Ramos (cell line): Measurements from ENCODE around the gene PRKAG2.
"Not testable (repeated sequence)": the region's sequence is repeated elsewhere in the genome, so short reads cannot be mapped to it uniquely, and the experiment has no call there.

Source experiments
- in situ Hi-C: fragments of 300-500 bp; cut with MboI; formaldehyde crosslinking; loops from one replicate; pipeline ENCODE4 v1.14.3; 2022; ENCODE audit warnings: low sequenced_read_pairs; ENCODE audit not compliant: unreplicated experiment

PRKAG2 gene

GRCh38 chr7:151524331-151524730 is 352.6 kb downstream of the PRKAG2 start:
- in situ Hi-C loops: loop anchor here (5.0 kb wide), 1 partner anchor 103 kb away; no protein-coding TSS in a partner anchor

DNA sequence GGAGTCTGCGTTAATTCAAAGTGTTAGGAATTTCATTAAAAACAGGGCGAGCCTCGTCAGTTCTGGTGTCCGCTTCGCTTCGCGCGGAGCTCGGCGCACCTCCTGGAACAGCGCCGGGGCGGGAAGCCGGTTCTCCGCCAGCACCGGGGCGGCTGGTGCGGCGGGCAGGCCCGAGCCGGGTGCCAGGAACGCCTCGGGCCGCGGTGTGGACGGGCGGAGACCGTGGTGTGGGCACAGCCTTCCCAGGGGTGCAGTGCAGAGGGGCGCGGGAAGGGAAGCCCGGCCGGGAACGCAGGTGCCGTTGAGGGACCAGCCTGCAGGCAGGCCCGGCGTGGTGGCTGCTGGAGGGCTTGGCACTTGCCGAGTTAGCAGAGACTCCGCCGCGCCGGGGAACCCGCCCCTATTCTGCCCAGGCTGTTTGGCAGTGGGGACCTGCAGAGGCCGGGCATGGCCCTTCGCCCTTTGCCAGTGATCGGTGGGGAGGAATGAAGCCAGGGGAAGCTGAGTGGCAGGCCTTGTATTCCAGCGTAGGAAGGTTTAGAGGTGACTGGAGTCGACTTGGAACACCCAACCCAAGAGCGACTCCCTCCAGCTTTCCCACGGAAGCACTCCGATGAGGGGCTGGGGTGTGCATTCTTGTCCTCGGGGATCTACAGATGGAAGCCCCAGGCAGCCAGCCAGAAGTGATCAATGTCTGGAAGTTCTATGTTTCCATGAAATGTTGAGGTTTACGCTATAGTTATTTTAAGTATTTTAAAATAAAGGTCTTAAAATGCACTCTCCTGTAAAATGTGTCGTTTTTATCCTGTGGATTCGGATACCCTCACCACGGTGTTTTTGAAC is 356.3 kb downstream of the PRKAG2 start:
- in situ Hi-C loops: loop anchor here (5.0 kb wide), 1 partner anchor 107 kb away; no protein-coding TSS in a partner anchor

DNA sequence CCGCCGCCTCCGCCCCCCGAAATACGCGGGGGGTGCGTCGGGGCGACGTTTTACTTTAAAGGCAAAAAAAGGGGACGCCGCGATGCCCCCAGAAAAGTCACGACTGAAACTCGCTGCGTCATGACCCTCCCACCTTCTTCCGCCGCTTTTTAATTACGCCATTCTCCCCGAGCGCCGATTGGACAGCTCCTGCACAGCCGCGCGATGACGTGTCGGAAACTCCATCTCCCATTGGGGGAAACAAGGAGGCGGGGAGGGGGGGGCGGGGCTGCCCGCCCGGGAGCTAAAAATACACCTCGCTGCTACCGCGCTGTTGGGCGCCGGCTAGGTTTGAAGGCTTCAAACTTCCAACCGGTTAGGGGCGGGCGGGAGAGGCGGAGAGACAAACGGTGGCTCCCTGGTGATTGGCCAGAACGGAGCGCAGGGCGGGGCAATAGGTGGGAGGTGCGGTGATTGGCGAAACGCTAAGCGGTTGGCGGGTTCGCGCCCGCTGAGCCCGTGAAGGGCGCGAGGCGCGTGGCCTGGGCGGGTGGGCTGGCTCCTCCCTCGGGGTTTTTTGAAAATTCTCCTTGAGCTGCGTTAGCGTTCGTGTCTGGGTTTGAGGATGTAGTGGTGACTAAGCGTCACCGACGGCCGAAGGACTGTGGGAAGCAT is 357.0 kb downstream of the PRKAG2 start, which contains the start of gene RHEB:
Gene RHEB, minus strand, starts transcription at position 131 of the 654 bp plus-strand sequence. CDS start 384 bp downstream, outside the sequence.
- in situ Hi-C loops: loop anchor here (5.0 kb wide), 1 partner anchor 107 kb away; no protein-coding TSS in a partner anchor

DNA sequence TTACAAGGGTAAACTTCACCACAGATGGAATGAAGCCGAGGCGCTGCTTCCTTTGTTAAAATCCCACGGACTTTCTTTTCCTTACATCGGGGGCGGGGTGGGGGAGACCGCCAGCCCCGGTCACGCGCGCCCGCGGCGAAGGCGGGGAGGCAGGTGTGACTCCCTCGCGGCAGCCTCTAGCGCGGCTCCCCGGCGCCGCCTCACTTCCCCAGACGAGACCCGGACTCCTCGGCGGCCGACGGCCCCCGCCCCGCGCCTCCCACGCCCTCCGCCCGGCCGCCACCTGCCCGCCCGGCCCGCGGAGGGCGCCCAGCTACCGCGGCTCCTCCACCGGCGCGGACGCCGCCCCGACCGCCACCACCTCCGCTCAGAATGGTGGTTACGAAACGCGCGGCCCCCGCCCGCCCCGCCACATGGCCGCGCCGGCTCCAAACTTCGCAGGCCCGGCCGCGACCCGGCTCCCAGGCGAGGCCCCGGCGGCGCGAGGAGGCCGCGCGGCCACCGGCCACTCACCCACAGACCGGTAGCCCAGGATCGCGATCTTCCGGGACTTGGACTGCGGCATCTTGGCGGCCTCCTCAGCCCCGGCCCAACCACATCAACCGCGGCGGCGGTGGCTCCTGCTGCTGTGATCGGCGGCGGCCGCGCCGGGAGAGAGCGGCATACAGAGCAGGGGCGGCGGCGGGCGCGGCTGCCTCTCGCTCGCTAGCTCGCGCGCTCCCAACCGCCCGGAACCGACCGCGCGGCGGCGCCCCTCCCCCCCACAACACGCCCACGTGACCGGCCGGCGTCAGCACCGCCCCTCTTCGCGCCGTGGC is 357.8 kb downstream of the PRKAG2 start:
- in situ Hi-C loops: not testable (repeated sequence)

DNA sequence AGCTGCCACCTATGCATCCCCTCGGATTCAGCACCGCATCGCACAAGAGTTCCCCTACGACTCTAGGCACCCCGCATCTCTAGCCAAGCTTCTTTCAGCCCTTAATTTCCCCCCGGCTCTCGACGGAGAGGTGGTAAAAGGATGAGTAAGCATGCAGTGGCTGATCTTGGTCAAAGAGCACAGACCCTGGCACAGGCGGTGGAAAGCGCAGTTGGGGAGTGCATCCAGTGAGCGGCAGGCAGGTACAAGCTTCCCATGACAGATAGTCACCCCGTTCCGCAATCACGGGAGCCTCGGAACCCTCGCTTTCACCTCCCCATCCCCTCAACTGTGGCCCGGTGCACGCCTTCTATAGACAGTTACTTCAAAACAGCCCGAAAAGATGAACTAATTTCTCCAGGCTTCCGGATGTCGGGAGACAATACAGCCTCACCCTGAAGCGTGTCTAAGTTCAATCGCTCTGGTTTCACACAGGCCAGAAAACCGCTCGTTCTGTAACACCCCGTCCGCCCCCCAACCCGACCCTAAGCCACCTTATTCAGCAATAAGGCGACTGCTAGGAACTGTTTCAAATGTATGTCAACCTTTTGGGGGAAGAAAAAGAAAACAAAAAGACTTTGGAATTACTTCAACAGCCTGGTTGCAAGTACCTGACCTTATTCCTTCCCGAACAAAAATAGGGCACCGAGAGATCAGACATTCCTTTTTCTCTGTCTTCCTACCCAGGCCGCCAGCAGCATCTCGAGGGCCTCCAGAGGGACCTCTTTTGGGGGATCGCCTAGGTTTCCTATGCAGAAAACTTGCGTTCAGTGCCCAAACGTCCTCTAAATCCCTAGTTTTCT is 358.6 kb downstream of the PRKAG2 start:
- in situ Hi-C loops: no loop called here

DNA sequence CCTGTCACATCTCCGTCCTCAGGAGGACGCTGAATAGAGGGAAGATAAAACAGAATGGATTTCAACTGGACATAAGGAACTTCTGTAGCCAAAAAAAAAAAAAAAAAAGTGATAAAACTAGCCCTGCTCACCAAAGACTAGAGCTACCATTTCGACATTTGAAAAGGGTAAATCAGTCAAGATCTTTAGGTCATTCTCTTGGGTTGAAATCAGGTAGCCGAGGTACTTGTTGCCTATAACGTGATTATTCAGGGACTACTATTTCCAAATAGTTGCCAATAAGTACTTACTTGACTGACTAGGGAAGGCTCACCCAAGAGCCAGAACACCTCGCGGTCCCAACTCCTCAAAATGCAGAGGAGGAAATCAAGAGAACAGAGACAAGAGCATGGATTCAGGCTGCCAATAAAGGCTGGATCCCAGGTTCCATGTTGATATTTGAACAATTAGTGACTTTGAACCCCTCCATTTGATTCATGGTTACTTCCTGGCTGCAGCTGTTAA is 359.3 kb downstream of the PRKAG2 start:
- in situ Hi-C loops: no loop called here

DNA sequence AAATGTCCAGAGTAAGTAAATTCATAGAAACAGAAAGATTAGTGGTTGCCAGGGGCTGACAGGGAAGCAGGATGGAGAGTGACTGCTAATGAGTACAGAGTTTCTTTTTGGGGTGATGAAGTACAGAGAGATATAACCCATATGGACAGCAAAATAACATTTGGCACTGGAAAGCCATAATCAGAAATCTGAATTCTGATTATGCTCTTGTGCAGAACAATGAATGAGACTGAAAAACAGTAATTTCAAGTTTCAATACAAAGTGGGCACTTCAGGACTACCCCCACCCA is 361.7 kb downstream of the PRKAG2 start:
- in situ Hi-C loops: no loop called here

DNA sequence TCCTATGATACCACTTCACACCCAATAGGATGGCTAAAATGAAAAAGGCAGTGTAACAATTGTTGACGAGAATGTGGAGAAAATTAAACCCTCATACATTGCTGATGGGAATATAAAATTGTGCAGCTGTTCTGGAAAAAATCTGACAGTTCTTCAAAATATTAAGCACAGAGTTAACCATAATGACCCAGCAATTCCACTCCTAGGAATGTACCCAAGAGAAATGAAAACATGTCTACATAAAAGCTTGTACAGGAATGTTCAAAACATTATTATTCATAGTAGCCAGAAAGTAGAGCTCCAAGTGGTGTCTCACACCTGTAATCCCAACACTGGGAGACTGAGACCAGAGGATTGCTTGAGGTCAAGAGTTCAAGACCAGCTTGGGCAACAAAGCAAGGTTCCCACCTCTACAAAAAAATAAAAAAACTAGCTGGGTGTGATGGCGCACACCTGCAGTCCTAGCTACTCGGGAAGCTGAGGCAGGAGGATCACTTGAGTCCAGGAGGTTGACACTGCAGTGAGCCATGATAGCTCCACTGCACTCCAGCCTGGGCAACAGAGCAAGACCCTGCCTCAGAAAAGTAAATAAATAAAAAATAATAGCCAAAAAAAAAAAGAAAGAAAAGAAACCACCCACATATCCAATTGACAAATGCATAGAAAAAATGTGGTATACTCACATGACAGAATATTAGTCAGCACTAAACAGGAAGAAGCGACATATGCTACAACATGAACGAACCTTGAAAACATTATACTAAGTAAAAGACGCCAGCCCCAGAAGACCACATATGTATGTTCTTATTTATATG is 362.2 kb downstream of the PRKAG2 start:
- in situ Hi-C loops: no loop called here

DNA sequence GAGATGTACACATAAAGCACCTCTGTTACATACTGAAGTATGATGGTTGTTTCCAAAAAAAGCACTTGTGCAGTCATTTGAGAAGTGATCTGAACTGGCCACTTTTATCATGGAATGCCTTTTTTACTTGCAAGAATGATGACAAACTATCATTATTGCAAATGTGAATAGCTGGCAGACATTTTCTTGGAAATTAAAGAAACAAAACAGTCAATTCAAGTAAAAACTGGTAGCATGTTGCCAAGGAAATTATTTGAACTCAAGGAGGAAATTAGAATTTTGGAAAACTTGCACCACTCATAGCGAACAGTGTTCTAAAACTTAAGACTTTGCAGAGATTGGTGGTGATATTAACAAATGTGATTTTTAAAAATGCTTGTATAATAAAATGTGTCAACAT is 363.8 kb downstream of the PRKAG2 start:
- in situ Hi-C loops: no loop called here

DNA sequence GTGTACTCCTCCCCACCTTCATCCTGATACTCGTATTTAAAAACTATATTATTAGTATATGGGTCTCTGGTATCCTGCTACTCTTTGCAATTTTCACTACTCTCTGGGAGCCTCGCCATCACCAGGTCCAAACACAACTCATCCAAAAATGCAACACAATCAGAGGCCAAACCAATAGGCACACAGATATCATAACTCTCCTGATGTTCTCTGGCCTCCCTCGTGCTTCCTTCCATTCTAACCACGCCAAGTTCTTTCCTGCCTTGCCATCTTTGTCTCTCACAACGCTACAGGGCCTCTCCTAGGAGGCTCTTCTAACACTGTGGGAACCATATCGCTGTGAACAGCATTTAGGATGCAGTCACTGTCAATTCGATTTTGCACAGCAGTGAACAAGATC is 364.6 kb downstream of the PRKAG2 start:
- in situ Hi-C loops: no loop called here

- in situ Hi-C loops: no loop called here
Observed at GRCh38 chr7:151511946-151512345, 365.0 kb downstream of the PRKAG2 start.

DNA sequence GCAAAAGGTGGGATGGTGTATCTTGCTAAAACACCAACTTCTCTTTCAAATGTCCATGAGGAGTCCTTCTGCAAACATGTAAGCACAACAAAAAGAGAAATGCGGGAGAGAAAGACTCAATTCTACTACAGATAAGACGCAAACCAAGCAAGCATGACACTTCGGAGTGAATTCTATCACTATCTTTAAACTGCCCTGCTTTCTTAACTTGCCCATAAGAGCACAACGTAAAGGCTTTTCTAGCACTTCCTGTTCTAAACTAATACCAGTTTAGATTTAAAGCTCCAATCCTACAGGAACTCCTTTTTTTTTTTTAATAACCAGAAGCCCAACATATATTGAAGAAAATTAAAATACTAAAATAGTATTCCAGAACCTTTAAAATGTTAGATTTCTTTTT is 365.6 kb downstream of the PRKAG2 start:
- in situ Hi-C loops: no loop called here

DNA sequence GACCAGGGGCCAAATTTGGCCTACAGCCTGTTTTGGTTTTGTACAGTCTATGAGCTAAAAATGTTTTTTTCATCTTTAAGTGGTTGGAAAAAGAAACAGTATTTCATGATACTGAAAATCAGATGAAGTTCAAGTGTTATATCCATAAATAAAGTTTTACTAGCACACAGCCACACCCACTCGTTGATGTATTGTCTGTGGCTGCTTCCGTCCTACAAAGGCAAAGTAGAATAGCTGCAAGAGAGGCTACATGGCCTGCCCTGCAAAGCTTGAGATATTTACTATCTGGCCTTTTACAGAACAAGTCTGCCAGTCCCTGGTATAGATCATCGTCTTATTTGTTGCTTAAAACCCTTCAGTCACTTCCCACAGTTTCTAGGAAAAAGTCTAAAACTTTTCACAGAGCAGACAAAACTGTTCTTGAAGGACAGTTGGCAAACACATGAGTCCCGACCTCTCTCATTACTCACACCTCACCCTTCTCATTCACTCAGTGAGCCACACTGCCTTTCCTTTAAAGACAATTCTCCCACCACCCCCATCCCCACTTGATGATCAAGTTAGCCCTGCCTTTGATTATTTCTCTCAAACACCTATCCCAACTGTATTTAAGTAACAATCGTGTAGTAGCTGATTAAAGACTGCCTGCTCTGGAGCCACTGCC is 367.1 kb downstream of the PRKAG2 start:
- in situ Hi-C loops: no loop called here

GRCh38 chr7:151508991-151509390 is 367.9 kb downstream of the PRKAG2 start:
- in situ Hi-C loops: no loop called here

- in situ Hi-C loops: no loop called here
Observed at GRCh38 chr7:151507806-151508205, 369.1 kb downstream of the PRKAG2 start.

- in situ Hi-C loops: no loop called here
Observed at GRCh38 chr7:151506901-151507382, 370.0 kb downstream of the PRKAG2 start.
